Heart left ventricle (tissue), 16 donors: Measurements from ENCODE around the gene NTF3. TPM values are rescaled to one million over a fixed set of nuclear protein-coding genes. Genes with fewer than 3 reads are reported as not detected.
A peak's percentile ranks its signal among the peaks of the same experiment; 100 is the strongest.

Experiments used
- ATAC-seq, 4 donors: fragments of 200-7000 bp; cut with Tn5 transposase; one replicate each; pipeline ENCODE4 v1.9.1; 2020 to 2022; ENCODE audit warnings: moderate library complexity in 4 of 4, mild to moderate bottlenecking in 3 of 4, moderate number of reproducible peaks in 1 of 4
- DNase-seq, 5 donors: peaks; one replicate each; pipeline ENCODE4 v3.0.0-alpha.2; 2020
- H3K27ac ChIP-seq, 12 donors: fragments of 200-600 bp; sonication (generic) in 4 of 12; one replicate each; pipeline versions ENCODE4 v1.5.0 to v1.8.0; 2016 to 2022; ENCODE audit warnings: mild to moderate bottlenecking in 2 of 12
- H3K27me3 ChIP-seq, 9 donors: fragments of 200-600 bp; sonication (generic) in 2 of 9; one replicate each; pipeline versions ENCODE4 v1.5.1 to v1.8.0; 2016 to 2022; ENCODE audit warnings: mild to moderate bottlenecking in 3 of 9
- H3K36me3 ChIP-seq, 9 donors: fragments of 200-600 bp; sonication (generic) in 2 of 9; one replicate each; pipeline versions ENCODE4 v1.5.0 to v1.8.0; 2018 to 2022; ENCODE audit warnings: mild to moderate bottlenecking in 2 of 9
- H3K4me1 ChIP-seq, 12 donors: fragments of 200-600 bp; sonication (generic) in 4 of 12; one replicate each; pipeline versions ENCODE4 v1.5.0 to v1.8.0; 2016 to 2022; ENCODE audit warnings: mild to moderate bottlenecking in 3 of 12
- H3K4me3 ChIP-seq, 12 donors: fragments of 200-600 bp; sonication (generic) in 4 of 12; one replicate each; pipeline versions ENCODE4 v1.5.0 to v1.8.0; 2017 to 2022; ENCODE audit warnings: mild to moderate bottlenecking in 9 of 12, moderate library complexity in 4 of 12
- H3K9me3 ChIP-seq, 12 donors: fragments of 200-600 bp; sonication (generic) in 4 of 12; one replicate each; pipeline versions ENCODE4 v1.5.0 to v1.8.0; 2016 to 2022; ENCODE audit warnings: mild to moderate bottlenecking in 1 of 12
- POLR2A ChIP-seq, 2 donors: fragments of 450-650 bp; IDR thresholded peaks; one replicate each; pipeline ENCODE4 v1.6.1; 2017; ENCODE audit warnings: antibody characterized with exemption in 2 of 2, mild to moderate bottlenecking in 2 of 2, moderate library complexity in 2 of 2
- WGBS, 4 donors: extraction: QIAGEN DNeasy Blood & Tissue Kit in 2 of 4; methylation state at CpG; one replicate each; pipeline versions ENCODE4 v1.1.5 to v1.1.7; 2013 to 2018; 5-methylcytosine and 5-hydroxymethylcytosine counted together
- intact Hi-C, 10 donors: fragments of 100-400 bp; cut with DNase I; formaldehyde crosslinking; loops; one replicate each; pipeline versions ENCODE4 v1.11.1 to v1.14.2; 2022
- polyA plus RNA-seq, 2 donors: library from polyadenylated mRNA; stranded (reverse); fragments of 200-250 nt; gene quantifications; one replicate each; pipeline ENCODE4 v1.2.3, GENCODE V29; 2013
- total RNA-seq, 9 donors: library from RNA; depleted of rRNA in 2 of 9; stranded (reverse); fragments of >200 nt in 2 of 9; fragmentation: NEBNext Ultra II Directional in 3 of 9; extraction: Animal tissue kit (Norgen Biotek cat#: 25700) in 3 of 9; gene quantifications; one replicate each; pipeline versions ENCODE4 v1.1.0 to v1.2.4, GENCODE V29; 2016 to 2023
- TF ChIP-seq, protein P1 (sequence below), 12 donors: fragments of 200-600 bp; sonication (generic) in 4 of 12; IDR thresholded peaks; one replicate each; pipeline versions ENCODE4 v1.5.0 to v1.8.0; 2018 to 2022; ENCODE audit warnings: antibody characterized with exemption in 12 of 12, mild to moderate bottlenecking in 5 of 12
- donor health status: ischemic (EF 13 %, LVEDD 7.1; RV severe dilation, severe dysfunction).
- donor health status: healthy with polysubstance abuse.
- donor health status: DM: no; HTN: yes; CAD: no.
- donor health status: DM: no; HTN: no; CAD: no.
- donor health status: ischemic (EF 25% LVEDD 6.9; RV normal size, moderate dysfunction).
- donor health status: ischemic (EF 25% LVEDD 5.7; RV mildly dilated, moderate dysfunction).
- donor health status: healthy.
- donor health status: DM: yes; HTN: yes; CAD: no.
- donor health status: ischemic (EF 35%, LVEDD 5.7; RV mildly dilated, moderate dysfunction).
- donor health status: nonischemic (EF 11% LVEDD 7.7; RV severe dilation, severe dysfunction).
- donor health status: DM: yes; HTN: yes; CAD: no.
- donor health status: PGD.
- donor health status: ischemic (EF 29% LVEDD 5.4; RV normal size, mild dysfunction).
- donor health status: nonischemic (EF 23%, LVEDD 6.1; RV moderate dilation, normal function).

The NTF3 gene
- total and polyA plus RNA-seq, 11 donors, result 0.26 to 1.7 (median 0.63) TPM

- WGBS, 4 donors, result 38 to 53% (median 47%) methylated on average over 15 of the region's 15 CpGs
- H3K27ac ChIP-seq, result peak overlapping the region in 4 of 12 donors; percentile 18 to 76 (median 36)
Measured at GRCh38 chr12:5433845-5434646, 2.1 kb downstream of the NTF3 start.

GRCh38 chr12:5434647-5435560, 3.0 kb downstream of the NTF3 start:
- Histone ChIP-seq H3K36me3 (no peaks in the 10 kb centered on the region), H3K9me3 (peaks cover 0 to 6% (median 0%) of the 10 kb centered on the region in 12 donors), H3K4me1 (peaks cover 0 to 54% (median 25%) of the 10 kb centered on the region in 12 donors), H3K4me3 (peak overlapping the region in 3 of 12 donors; percentile 15 to 62 (median 21)), H3K27me3 (peaks cover 9 to 51% (median 28%) of the 10 kb centered on the region in 9 donors), H3K27ac (no peak overlapping the region)
- no peak for DNase-seq
- TF ChIP-seq, protein P1, sequence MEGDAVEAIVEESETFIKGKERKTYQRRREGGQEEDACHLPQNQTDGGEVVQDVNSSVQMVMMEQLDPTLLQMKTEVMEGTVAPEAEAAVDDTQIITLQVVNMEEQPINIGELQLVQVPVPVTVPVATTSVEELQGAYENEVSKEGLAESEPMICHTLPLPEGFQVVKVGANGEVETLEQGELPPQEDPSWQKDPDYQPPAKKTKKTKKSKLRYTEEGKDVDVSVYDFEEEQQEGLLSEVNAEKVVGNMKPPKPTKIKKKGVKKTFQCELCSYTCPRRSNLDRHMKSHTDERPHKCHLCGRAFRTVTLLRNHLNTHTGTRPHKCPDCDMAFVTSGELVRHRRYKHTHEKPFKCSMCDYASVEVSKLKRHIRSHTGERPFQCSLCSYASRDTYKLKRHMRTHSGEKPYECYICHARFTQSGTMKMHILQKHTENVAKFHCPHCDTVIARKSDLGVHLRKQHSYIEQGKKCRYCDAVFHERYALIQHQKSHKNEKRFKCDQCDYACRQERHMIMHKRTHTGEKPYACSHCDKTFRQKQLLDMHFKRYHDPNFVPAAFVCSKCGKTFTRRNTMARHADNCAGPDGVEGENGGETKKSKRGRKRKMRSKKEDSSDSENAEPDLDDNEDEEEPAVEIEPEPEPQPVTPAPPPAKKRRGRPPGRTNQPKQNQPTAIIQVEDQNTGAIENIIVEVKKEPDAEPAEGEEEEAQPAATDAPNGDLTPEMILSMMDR (IDR thresholded peaks at IDR 0.05), result no peak
- TF ChIP-seq POLR2A (IDR thresholded peaks at IDR 0.05), result no peak
- ATAC-seq, result no peak
- WGBS, 4 donors, result 60 to 66% (median 63%) methylated on average over 6 of the region's 6 CpGs
- intact Hi-C loops, result loop anchor here in 6 of 10 donors (5.0 to 10.0 kb wide), 7 partner anchors 72 to 610 kb away; no protein-coding TSS in a partner anchor

More at GRCh38 chr12:5433845-5434646, 2.1 kb downstream of the NTF3 start:
- TF ChIP-seq, protein P1 (IDR thresholded peaks at IDR 0.05), result no peak
- no peak for TF ChIP-seq POLR2A (IDR thresholded peaks at IDR 0.05)
- Histone ChIP-seq H3K4me1 (peaks cover 0 to 58% (median 25%) of the 10 kb centered on the region in 12 donors), H3K4me3 (peak overlapping the region; percentile 45 to 72 (median 58)), H3K36me3 (no peaks in the 10 kb centered on the region), H3K9me3 (peaks cover 0 to 6% (median 0%) of the 10 kb centered on the region in 12 donors), H3K27me3 (peaks cover 9 to 57% (median 35%) of the 10 kb centered on the region in 9 donors)
- DNase-seq (no peak), ATAC-seq (no peak)
- intact Hi-C loops, result loop anchor here in 6 of 10 donors (5.0 to 10.0 kb wide), 7 partner anchors 73 to 611 kb away; no protein-coding TSS in a partner anchor

DNA sequence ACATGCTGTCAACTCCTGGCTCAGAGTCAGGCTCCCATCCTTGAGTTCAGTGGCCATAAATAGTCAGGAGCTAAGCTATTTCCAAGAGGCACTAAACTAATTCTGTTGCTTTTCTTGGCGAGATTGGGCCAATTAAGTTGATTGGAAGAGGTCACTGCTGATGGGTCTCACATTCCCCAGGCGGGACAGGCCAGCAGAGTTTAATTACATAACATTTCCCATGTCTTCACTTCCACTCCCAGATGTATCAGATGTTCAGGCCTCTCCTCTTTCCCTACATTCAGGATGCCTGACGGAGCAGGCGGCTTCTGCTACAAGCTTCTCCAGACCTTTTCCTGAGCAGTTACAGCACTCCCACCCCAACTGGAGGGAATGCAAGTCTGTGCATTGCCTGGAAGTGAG, 5.3 kb downstream of the NTF3 start:
- H3K4me1 ChIP-seq, result peaks cover 0 to 49% (median 14%) of the 10 kb centered on the region in 12 donors
- peaks cover 3 to 31% (median 12%) of the 10 kb centered on the region in 9 donors for H3K27me3 ChIP-seq
- peak overlapping the region in 8 of 12 donors; percentile 17 to 69 (median 44) for H3K27ac ChIP-seq
- peak overlapping the region in 1 of 12 donors; percentile 3 for H3K4me3 ChIP-seq
- TF ChIP-seq POLR2A (IDR thresholded peaks at IDR 0.05), result no peak
- TF ChIP-seq, protein P1 (IDR thresholded peaks at IDR 0.05), result no peak
- DNase-seq (peak in 1 of 5 donors; percentile 35), ATAC-seq (peak in 2 of 4 donors; percentile 46 to 58)
- peaks cover 0 to 6% (median 0%) of the 10 kb centered on the region in 12 donors for H3K9me3 ChIP-seq
- WGBS, 4 donors, result 41 to 64% (median 56%) methylated on average over 4 of the region's 4 CpGs
- intact Hi-C loops, result loop anchor here in 3 of 10 donors (2.0 to 10.0 kb wide), 3 partner anchors 74 to 608 kb away; no protein-coding TSS in a partner anchor
- H3K36me3 ChIP-seq, result no peaks in the 10 kb centered on the region
